ENCODE results near the gene COA1. TPM values are rescaled to one million over a fixed set of nuclear protein-coding genes. Genes with fewer than 3 reads are reported as not detected.
A peak's percentile ranks its signal among the peaks of the same experiment; 100 is the strongest.

Gene COA1
- polyA plus RNA-seq, 3 donors = 25.6 to 57.8 (median 56.2) TPM

- no peak overlapping the region for H2AFZ ChIP-seq (ENCODE audit: insufficient read depth, low read depth, low read length, poor library complexity, severe bottlenecking)
- H3K27me3 Mint-ChIP-seq (ENCODE audit: low read depth in 3 of 3) = peaks cover 1 to 4% (median 1%) of the 10 kb centered on the region in 3 donors
- H3K9ac ChIP-seq (ENCODE audit: insufficient read depth, low read length, poor library complexity, severe bottlenecking) = no peak overlapping the region
- no peak overlapping the region for H3K4me3 ChIP-seq (replicated peaks in 1 of 3; ENCODE audit: low read depth in 2 of 3, low read length in 3 of 3)
- H3K4me1 Mint-ChIP-seq = peaks cover 12% of the 10 kb centered on the region
- H4K20me1 ChIP-seq (ENCODE audit: insufficient read depth, low read length) = peaks cover 17% of the 10 kb centered on the region
- H3K27ac Mint-ChIP-seq = peak overlapping the region in 1 of 7 donors; percentile 35
- no peaks in the 10 kb centered on the region for H3K9me3 Mint-ChIP-seq
- peaks cover 10 to 16% of the 10 kb centered on the region in 2 donors for H3K36me3 Mint-ChIP-seq
- no peak for TF ChIP-seq CTCF (IDR thresholded peaks at IDR 0.05)
- H3K27me3 ChIP-seq (ENCODE audit: control insufficient read depth in 2 of 2, insufficient read depth in 2 of 2, low read length in 2 of 2) = no peaks in the 10 kb centered on the region
- H3K4me3 Mint-ChIP-seq = no peak overlapping the region
- H3K4me1 ChIP-seq (ENCODE audit: control insufficient read depth in 1 of 2, insufficient read depth in 2 of 2, low read length in 2 of 2) = no peaks in the 10 kb centered on the region
- no peak for DNase-seq
- no CpG with 5 or more reads among the region's 3 CpGs for WGBS (ENCODE audit: insufficient coverage)
- no peak overlapping the region for H3K27ac ChIP-seq (ENCODE audit: low read depth in 1 of 2, low read length in 2 of 2)
- no peak overlapping the region for H3K4me2 ChIP-seq (replicated peaks; ENCODE audit: extremely low read depth, low read length, poor library complexity, severe bottlenecking)
- H3K79me2 ChIP-seq (ENCODE audit: insufficient read depth, low read length) = peaks cover 15% of the 10 kb centered on the region
- intact Hi-C loops (cut with micrococcal nuclease) = no loop called here
- peaks cover 4 to 5% of the 10 kb centered on the region in 2 donors for H3K36me3 ChIP-seq (replicated peaks in 1 of 2; ENCODE audit: control insufficient read depth in 1 of 2, insufficient read depth in 2 of 2, low read length in 2 of 2)
- no peaks in the 10 kb centered on the region for H3K9me3 ChIP-seq (replicated peaks in 1 of 2; ENCODE audit: control insufficient read depth in 1 of 2, insufficient read depth in 1 of 2, low read length in 2 of 2)
Observed at GRCh38 chr7:43592326-43592725, 137.0 kb downstream of the COA1 start.

GRCh38 chr7:43591558-43592180, 137.7 kb downstream of the COA1 start:
- peaks cover 12% of the 10 kb centered on the region for H3K4me1 Mint-ChIP-seq
- Histone ChIP-seq H3K4me3 (replicated peaks in 1 of 3; ENCODE audit: low read depth in 2 of 3, low read length in 3 of 3) (no peak overlapping the region), H3K79me2 (ENCODE audit: insufficient read depth, low read length) (peaks cover 20% of the 10 kb centered on the region), H3K4me2 (replicated peaks; ENCODE audit: extremely low read depth, low read length, poor library complexity, severe bottlenecking) (no peak overlapping the region), H3K27me3 (ENCODE audit: control insufficient read depth in 2 of 2, insufficient read depth in 2 of 2, low read length in 2 of 2) (no peaks in the 10 kb centered on the region), H4K20me1 (ENCODE audit: insufficient read depth, low read length) (peaks cover 17% of the 10 kb centered on the region), H3K9ac (ENCODE audit: insufficient read depth, low read length, poor library complexity, severe bottlenecking) (no peak overlapping the region), H3K27ac (ENCODE audit: low read depth in 1 of 2, low read length in 2 of 2) (no peak overlapping the region), H3K4me1 (ENCODE audit: control insufficient read depth in 1 of 2, insufficient read depth in 2 of 2, low read length in 2 of 2) (no peaks in the 10 kb centered on the region), H2AFZ (ENCODE audit: insufficient read depth, low read depth, low read length, poor library complexity, severe bottlenecking) (no peak overlapping the region), H3K9me3 (replicated peaks in 1 of 2; ENCODE audit: control insufficient read depth in 1 of 2, insufficient read depth in 1 of 2, low read length in 2 of 2) (no peaks in the 10 kb centered on the region), H3K36me3 (replicated peaks in 1 of 2; ENCODE audit: control insufficient read depth in 1 of 2, insufficient read depth in 2 of 2, low read length in 2 of 2) (peaks cover 0 to 3% of the 10 kb centered on the region in 2 donors)
- H3K27ac Mint-ChIP-seq = no peak overlapping the region
- intact Hi-C loops (cut with micrococcal nuclease) = no loop called here
- H3K36me3 Mint-ChIP-seq = peaks cover 8 to 10% of the 10 kb centered on the region in 2 donors
- WGBS (ENCODE audit: insufficient coverage) = 69% methylated on average over 1 of the region's 4 CpGs
- H3K27me3 Mint-ChIP-seq (ENCODE audit: low read depth in 3 of 3) = peaks cover 1 to 4% (median 1%) of the 10 kb centered on the region in 3 donors
- H3K4me3 Mint-ChIP-seq = no peak overlapping the region
- no peaks in the 10 kb centered on the region for H3K9me3 Mint-ChIP-seq
- no peak for TF ChIP-seq CTCF (IDR thresholded peaks at IDR 0.05)
- DNase-seq = no peak
